Thymus (tissue), 11 donors: ENCODE results near the gene COG5. TPM values are rescaled to one million over a fixed set of nuclear protein-coding genes. Genes with fewer than 3 reads are reported as not detected.
"Not testable (repeated sequence)": the region's sequence is repeated elsewhere in the genome, so short reads cannot be mapped to it uniquely, and the experiment has no call there.

Experiments used
- DNase-seq, 9 donors: peaks; one replicate each; pipeline ENCODE4 v3.0.0-alpha.2; 2013; ENCODE audit warnings: low spot score in 9 of 9, low read depth in 6 of 9, missing footprints in 1 of 9
- H3K27ac ChIP-seq, 2 donors: one replicate each; pipeline ENCODE4 v1.5.1; 2013; ENCODE audit warnings: control low read depth in 1 of 2, low read depth in 1 of 2, low read length in 1 of 2, mild to moderate bottlenecking in 1 of 2, moderate library complexity in 1 of 2
- H3K27me3 ChIP-seq, 2 donors: one replicate each; pipeline ENCODE4 v1.5.1; 2013; ENCODE audit warnings: low read length in 1 of 2; ENCODE audit not compliant: control insufficient read depth in 2 of 2, insufficient read depth in 1 of 2
- H3K36me3 ChIP-seq, 2 donors: one replicate each; pipeline ENCODE4 v1.5.1; 2013; ENCODE audit warnings: low read length in 1 of 2, mild to moderate bottlenecking in 1 of 2, moderate library complexity in 1 of 2; ENCODE audit not compliant: control insufficient read depth in 2 of 2, insufficient read depth in 2 of 2
- H3K4me1 ChIP-seq, 2 donors: one replicate each; pipeline ENCODE4 v1.5.1; 2013; ENCODE audit warnings: low read length in 2 of 2; ENCODE audit not compliant: control insufficient read depth in 2 of 2, insufficient read depth in 2 of 2
- H3K4me3 ChIP-seq, 2 donors: one replicate each; pipeline ENCODE4 v1.5.1; 2013; ENCODE audit warnings: low read length in 2 of 2, control low read depth in 1 of 2, mild to moderate bottlenecking in 1 of 2
- H3K9me3 ChIP-seq, 2 donors: one replicate each; pipeline ENCODE4 v1.5.1; 2013; ENCODE audit warnings: low read length in 1 of 2, mild to moderate bottlenecking in 1 of 2; ENCODE audit not compliant: control insufficient read depth in 2 of 2, insufficient read depth in 1 of 2
- WGBS: extraction: QIAGEN DNeasy Blood & Tissue Kit; methylation state at CpG from one replicate; pipeline ENCODE4 v1.1.7; 2013; 5-methylcytosine and 5-hydroxymethylcytosine counted together
- polyA plus RNA-seq: library from polyadenylated mRNA; stranded (reverse); fragments of 200-250 nt; gene quantifications from one replicate; pipeline ENCODE4 v1.2.3, GENCODE V29; 2013
- total RNA-seq: library from RNA; stranded (reverse); fragments of 120-200 nt; gene quantifications from one replicate; pipeline ENCODE4 v1.2.4, GENCODE V29; 2013
- donor health status: healthy.

The COG5 gene
- total and polyA plus RNA-seq, 2 donors = 8.7 to 25.2 TPM

DNA sequence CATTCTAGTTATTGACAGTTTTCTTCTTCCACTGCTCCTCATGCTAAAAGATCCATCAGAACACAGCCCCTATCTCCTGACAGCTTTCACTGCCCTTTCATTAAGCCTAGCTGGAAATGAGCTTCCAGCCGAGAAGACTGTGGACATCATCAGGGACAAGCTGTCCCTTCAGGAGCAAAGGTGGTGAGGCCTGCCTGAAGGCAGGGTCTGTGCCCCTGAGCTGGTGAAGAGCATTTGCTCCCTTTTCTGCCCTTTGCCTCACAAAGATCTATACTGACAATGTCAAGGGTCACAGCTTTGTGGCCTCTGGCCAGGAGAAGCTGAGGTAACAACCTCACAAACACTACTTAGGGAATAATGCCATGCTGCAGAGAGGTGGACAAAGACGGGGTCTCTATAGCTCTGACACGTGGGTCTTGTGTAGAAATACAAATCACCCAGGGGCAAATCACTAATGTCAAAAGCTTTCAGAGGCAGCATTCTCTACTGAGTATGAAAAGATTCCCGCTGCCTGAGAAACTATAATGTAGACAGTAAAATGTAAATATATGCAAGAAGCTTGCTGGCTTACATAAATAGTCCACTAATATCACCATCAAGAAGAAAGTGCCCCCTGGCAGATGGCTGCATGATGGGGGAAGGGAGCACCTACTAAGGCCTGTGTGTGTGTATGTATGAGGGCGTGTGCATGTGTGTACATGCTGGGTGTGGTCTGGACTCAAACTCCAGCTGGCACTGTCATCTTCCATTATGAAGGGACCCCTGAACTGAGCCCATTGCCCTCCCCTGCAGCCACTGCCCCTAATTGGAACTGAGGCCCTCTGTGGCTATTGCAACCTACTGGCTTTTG, 339.1 kb downstream of the COG5 start:
- WGBS = 96% methylated on average over 5 of the region's 5 CpGs
- no peaks in the 10 kb centered on the region for H3K9me3 ChIP-seq
- H3K27ac ChIP-seq = no peak overlapping the region
- H3K4me3 ChIP-seq = no peak overlapping the region
- DNase-seq = no peak
- no peaks in the 10 kb centered on the region for H3K4me1 ChIP-seq
- H3K27me3 ChIP-seq = no peaks in the 10 kb centered on the region
- H3K36me3 ChIP-seq = peaks cover 4 to 8% of the 10 kb centered on the region in 2 donors

DNA sequence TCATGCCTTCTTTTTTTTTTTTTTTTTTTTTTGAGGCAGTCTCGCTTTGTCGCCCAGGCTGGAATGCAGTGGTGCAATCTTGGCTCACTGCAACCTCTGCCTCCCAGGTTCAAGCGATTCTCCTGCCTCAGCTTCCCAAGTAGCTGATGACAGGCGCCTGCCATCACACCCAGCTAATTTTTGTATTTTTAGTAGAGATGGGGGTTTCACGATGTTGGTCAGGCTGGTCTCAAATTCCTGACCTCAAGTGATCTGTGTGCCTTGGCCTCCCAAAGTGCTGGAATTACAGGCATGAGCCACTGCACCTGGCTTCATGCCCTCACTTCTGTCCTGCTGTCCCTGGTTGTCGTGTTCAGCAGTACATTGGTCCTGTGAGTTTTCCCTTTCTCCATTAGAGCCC, 342.9 kb downstream of the COG5 start:
- H3K27ac ChIP-seq, H3K4me1 ChIP-seq, H3K9me3 ChIP-seq, DNase-seq, H3K4me3 ChIP-seq, H3K36me3 ChIP-seq, H3K27me3 ChIP-seq: not testable (repeated sequence)
- 98% methylated on average over 6 of the region's 6 CpGs for WGBS

DNA sequence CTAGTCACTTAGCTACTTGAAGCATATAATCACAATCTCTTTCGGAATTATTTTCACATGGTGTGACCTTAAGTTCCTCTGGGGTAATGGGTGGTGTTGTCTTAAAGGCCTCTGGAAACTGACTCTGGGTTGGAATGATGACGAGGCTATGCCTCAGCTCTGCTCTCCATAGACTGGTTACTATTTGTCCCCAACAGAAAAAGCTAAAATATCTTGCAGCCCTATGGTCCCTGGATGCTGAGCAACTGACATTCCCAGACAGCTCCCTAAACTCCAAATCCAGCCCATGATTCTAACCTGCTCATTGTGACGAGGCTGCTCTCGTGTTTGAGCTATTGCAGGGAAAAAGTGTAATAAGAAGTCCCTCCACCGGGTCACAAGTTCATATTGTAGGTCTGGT, 343.4 kb downstream of the COG5 start:
- Histone ChIP-seq H3K4me1 (no peaks in the 10 kb centered on the region), H3K9me3 (no peaks in the 10 kb centered on the region), H3K27me3 (no peaks in the 10 kb centered on the region), H3K36me3 (peaks cover 0 to 8% of the 10 kb centered on the region in 2 donors), H3K4me3 (no peak overlapping the region), H3K27ac (no peak overlapping the region)
- DNase-seq = no peak
- 99% methylated on average over 5 of the region's 5 CpGs for WGBS

DNA sequence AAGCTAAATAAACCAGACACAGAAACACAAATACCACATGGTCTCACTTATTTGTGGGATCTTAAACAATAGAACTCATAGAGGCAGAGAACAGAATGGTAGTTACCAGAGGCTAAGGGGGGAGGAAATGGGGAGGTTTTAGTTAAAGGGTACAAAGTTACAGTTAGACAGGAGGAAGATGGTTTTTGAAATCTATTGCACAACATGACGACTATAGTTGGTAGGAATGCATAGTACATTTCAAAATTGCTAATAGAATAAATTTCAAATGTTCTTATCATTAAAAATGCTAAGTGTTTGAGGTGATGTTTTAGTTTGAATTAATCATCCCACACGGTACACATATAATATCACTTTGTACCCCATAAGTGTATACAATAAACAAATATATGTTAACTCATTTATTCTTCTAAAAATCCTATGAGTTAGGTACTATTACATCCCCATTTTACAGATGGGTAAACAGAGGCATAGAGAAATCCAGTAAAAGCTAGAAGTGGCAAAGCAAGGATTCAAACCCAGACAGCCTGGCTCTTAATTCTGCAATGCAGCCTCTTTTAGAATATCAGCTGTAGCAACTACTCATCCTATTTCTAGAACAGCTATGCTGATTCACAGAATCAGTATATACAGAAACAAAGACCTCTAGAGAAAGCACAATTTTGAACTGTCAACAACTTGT, 344.0 kb downstream of the COG5 start:
- H3K9me3 ChIP-seq = peaks cover 0 to under 1% of the 10 kb centered on the region in 2 donors
- H3K36me3 ChIP-seq = peaks cover 0 to 4% of the 10 kb centered on the region in 2 donors
- no peak overlapping the region for H3K27ac ChIP-seq
- WGBS = 97% methylated on average over 2 of the region's 2 CpGs
- no peak overlapping the region for H3K4me3 ChIP-seq
- no peak for DNase-seq
- H3K27me3 ChIP-seq = no peaks in the 10 kb centered on the region
- H3K4me1 ChIP-seq = no peaks in the 10 kb centered on the region

DNA sequence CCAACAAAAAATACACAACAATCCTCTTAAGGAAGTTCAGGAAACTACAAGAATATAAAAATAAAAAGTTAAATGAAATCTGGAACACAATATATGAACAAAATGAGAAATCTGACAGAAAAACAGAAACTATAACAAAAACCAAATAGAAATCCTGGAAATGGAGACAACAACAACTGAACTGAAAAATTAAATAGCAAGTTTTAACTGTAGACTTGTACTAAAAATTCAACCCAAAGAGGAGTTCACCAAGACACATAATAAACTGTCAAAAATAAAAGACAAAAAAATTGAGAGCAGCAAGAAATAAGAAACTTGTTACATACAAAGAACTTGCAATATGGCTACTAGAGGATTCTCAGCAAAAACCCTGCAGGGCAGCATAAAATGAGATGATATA, 349.8 kb downstream of the COG5 start:
- DNase-seq = no peak
- peaks cover 0 to 7% of the 10 kb centered on the region in 2 donors for H3K9me3 ChIP-seq

DNA sequence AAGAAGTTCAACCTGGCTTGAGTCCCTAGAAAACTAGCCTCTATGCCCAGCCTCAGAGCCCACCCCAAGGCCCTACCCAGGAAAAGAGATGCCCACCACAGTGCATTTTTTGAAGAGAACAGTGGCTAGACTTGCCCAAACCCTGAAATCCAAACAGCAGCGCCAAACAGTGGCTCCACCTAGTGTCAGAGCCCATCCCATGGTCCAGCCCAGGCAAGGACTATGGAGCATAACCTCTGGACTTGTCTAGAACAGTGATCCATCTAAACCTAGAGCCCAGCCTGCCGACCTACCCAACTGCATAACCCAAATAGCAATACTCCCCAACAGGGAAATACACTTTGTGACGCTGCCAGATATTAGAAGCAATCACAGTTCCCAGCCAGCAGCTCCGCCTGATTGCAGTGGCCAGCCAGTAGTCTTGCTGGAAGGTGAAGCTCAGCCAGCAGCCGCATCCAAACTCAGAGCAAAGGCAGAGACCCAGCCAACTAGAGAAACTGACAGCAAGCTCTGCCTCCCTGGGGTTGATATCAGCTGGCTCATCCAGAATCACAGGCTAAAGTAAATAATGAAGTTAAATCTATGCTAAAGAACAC, 350.4 kb downstream of the COG5 start:
- H3K36me3 ChIP-seq = peaks cover 4 to 24% of the 10 kb centered on the region in 2 donors
- no peak overlapping the region for H3K4me3 ChIP-seq
- peaks cover 0 to 7% of the 10 kb centered on the region in 2 donors for H3K9me3 ChIP-seq
- 98% methylated on average over 5 of the region's 5 CpGs for WGBS
- H3K4me1 ChIP-seq = no peaks in the 10 kb centered on the region
- no peak overlapping the region for H3K27ac ChIP-seq
- no peaks in the 10 kb centered on the region for H3K27me3 ChIP-seq
- DNase-seq = no peak

More for the DNA sequence above, 349.8 kb downstream of the COG5 start:
- peaks cover 0 to 21% of the 10 kb centered on the region in 2 donors for H3K36me3 ChIP-seq
- no peaks in the 10 kb centered on the region for H3K27me3 ChIP-seq
- H3K27ac ChIP-seq = no peak overlapping the region
- no peak overlapping the region for H3K4me3 ChIP-seq
- no peaks in the 10 kb centered on the region for H3K4me1 ChIP-seq

DNA sequence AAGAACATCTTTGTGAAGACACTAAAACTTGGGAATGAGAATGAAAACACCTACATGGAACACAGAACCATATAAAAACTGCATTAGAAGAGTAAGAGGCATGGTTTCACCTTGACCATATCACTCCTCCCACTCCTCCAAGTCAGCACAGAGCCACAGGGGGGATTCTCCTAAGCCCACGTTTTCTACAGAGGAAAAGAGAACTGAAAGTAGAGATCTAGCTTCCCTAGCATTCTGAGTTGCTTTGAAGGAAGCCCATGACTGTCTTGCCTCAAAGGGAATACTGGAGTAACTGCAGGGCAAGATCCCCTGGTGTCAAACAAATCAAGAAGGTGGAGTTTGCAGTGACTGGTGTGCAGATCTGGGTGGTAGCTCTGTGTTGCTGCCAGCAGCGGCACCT, 351.0 kb downstream of the COG5 start:
- Histone ChIP-seq H3K4me3 (no peak overlapping the region), H3K9me3 (peaks cover 0 to 7% of the 10 kb centered on the region in 2 donors), H3K4me1 (no peaks in the 10 kb centered on the region), H3K27ac (no peak overlapping the region), H3K36me3 (peaks cover 4 to 24% of the 10 kb centered on the region in 2 donors), H3K27me3 (no peaks in the 10 kb centered on the region)
- DNase-seq = no peak
- WGBS = 91% methylated on average over 2 of the region's 2 CpGs

DNA sequence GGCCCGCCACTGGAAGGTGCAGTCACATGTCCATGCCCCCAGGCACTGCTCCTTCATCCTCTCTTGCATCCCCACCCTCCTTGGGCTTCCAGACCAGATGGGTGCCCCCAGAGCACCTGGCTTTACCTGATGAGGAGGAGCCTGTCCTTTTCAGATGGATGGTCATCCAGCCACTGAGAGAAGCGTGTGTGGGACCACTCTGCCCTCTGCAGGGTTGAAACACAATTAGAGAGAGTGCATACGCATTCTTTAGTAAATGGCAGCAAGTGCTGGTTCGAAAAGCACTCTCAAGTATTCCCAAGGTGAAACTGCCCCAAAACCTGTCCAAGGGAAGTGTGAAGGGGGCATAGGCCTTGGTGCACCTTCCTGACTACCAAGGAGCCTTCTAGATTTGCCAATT, 353.3 kb downstream of the COG5 start:
- Histone ChIP-seq H3K27me3 (no peaks in the 10 kb centered on the region), H3K9me3 (peaks cover 0 to 7% of the 10 kb centered on the region in 2 donors), H3K4me3 (no peak overlapping the region), H3K4me1 (no peaks in the 10 kb centered on the region), H3K27ac (no peak overlapping the region), H3K36me3 (peaks cover 16 to 39% of the 10 kb centered on the region in 2 donors)
- WGBS = 99% methylated on average over 4 of the region's 4 CpGs
- no peak for DNase-seq

DNA sequence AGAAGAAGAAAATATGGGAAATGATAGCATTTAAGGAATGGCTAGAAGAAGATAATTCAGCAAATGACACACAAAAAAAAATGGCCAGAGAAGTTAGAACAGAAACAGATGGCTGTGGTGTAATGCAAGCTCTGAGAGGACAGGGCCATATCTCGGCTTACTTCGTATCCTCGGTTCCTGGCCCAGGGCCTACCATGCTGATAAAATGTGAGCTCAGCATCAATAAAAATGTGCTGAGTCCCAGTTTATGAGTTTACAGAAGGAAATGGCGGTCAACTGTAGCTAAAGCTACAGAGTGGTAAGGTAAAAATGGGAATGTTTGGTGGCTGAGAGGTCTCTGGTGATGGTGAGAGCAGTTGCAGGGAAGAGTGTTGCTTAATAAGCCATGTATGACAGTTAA, 354.2 kb downstream of the COG5 start:
- peaks cover 24 to 48% of the 10 kb centered on the region in 2 donors for H3K36me3 ChIP-seq
- DNase-seq = no peak
- H3K9me3 ChIP-seq = peaks cover 0 to 5% of the 10 kb centered on the region in 2 donors
- H3K27ac ChIP-seq = no peak overlapping the region
- 98% methylated on average over 4 of the region's 4 CpGs for WGBS
- no peaks in the 10 kb centered on the region for H3K27me3 ChIP-seq
- no peak overlapping the region for H3K4me3 ChIP-seq
- H3K4me1 ChIP-seq = no peaks in the 10 kb centered on the region
